Lower leg skin (tissue), 4 donors: Measurements from ENCODE around the gene NEIL3. TPM values are rescaled to one million over a fixed set of nuclear protein-coding genes. Genes with fewer than 3 reads are reported as not detected.

Experiments
- DNase-seq, 2 donors: peaks; one replicate each; pipeline ENCODE4 v3.0.0-alpha.2; 2019; ENCODE audit warnings: low spot score in 2 of 2
- H3K4me3 ChIP-seq: fragments of 200-600 bp; sonication (generic); 2 replicates; pipeline ENCODE4 v1.5.1; 2017; ENCODE audit warnings: mild to moderate bottlenecking, low read depth; ENCODE audit not compliant: poor library complexity, severe bottlenecking
- POLR2A ChIP-seq, 2 donors: fragments of 450-650 bp; IDR thresholded peaks; one replicate each; pipeline ENCODE4 v1.6.1; 2016 to 2017; ENCODE audit warnings: antibody characterized with exemption in 2 of 2, mild to moderate bottlenecking in 1 of 2, moderate library complexity in 1 of 2
- WGBS, 2 donors: methylation state at CpG; one replicate each; pipeline ENCODE4 v1.1.5; 2018; 5-methylcytosine and 5-hydroxymethylcytosine counted together
- intact Hi-C: fragments of 100-400 bp; cut with DNase I; formaldehyde crosslinking; loops from one replicate; pipeline ENCODE4 v1.15.0; 2023; ENCODE audit warnings: low total_unique reads
- total RNA-seq, 4 donors: library from RNA; depleted of rRNA; stranded (reverse); fragments of >200 nt; gene quantifications; one replicate each; pipeline ENCODE4 v1.1.0, GENCODE V29; 2016
- TF ChIP-seq, protein P1 (sequence below), 3 donors: fragments of 450-650 bp; IDR thresholded peaks; one replicate each; pipeline ENCODE4 v1.5.1; 2016; ENCODE audit warnings: antibody characterized with exemption in 3 of 3, mild to moderate bottlenecking in 3 of 3, moderate library complexity in 2 of 3

Gene NEIL3
- total RNA-seq: 1 to 10 TPM in 3 of 4 donors, under 1 TPM in 1; 0.71 to 2.1 (median 1.9) TPM

DNA sequence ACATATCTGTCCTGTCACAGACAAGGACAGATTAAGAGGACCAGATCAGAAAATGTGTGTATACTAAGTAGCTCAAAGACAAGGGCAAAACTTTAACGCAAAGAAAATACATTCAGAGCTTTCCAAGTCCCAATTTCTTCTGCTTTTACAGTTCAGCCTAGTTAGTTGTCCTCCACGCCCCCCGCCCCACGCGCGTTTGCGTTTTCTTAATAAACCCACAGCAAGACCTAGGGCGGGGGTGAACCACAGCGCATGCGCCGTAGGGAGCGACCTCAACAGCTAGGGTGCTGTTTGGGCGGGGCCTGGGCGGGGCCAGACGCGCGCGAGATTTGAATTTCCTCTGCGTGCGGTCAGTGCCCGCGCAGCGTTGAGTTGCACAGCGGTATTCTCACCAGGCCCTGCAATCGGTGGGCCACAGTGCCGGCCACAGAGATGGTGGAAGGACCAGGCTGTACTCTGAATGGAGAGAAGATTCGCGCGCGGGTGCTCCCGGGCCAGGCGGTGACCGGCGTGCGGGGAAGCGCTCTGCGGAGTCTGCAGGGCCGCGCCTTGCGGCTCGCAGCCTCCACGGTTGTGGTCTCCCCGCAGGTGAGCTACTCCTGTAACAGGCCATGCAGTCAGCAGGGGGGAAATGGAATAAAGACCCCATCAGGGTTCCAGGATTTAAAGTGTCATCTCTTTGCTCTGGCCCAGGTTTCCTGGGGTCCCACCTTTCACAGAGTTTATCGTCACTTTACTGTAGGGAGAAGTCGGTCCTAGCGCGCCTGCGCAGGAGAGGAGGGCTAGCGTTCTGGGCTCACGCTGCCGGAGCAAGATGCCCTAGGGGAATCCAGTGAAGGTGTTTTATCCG lies at the start of gene NEIL3:
Gene NEIL3, plus strand, starts transcription at position 353 of the 850 bp plus-strand sequence. Its CDS starts 80 bp downstream, at position 433.
- WGBS, 2 donors: 1% methylated on average over 40 to 50 of the region's 52 CpGs

DNA sequence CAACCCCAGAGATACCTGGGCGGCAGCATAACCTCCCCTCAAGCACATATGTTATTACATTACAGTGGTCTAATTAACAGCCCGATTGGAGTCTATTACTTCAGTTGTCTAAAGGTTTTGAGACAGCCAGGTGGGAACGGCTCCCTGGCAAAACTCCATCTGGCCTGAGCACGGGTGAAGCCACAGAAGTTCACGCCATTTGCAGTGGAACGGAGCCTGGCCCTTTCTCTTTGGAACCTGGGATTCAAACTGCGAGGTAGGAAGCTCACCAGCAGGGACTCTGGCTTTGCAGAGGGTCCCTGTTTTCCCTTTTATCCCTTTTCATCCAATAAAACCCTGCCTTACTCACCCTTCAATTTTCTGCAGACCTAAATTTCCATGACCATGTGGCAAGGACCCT lies 45.9 kb upstream of the NEIL3 start:
- no peak for DNase-seq
- no peak overlapping the region for H3K4me3 ChIP-seq
- intact Hi-C loops: no loop called here
- WGBS, 2 donors: 80 to 85% methylated on average over 7 of the region's 7 CpGs
- TF ChIP-seq POLR2A (IDR thresholded peaks at IDR 0.05): no peak
- TF ChIP-seq, protein P1, sequence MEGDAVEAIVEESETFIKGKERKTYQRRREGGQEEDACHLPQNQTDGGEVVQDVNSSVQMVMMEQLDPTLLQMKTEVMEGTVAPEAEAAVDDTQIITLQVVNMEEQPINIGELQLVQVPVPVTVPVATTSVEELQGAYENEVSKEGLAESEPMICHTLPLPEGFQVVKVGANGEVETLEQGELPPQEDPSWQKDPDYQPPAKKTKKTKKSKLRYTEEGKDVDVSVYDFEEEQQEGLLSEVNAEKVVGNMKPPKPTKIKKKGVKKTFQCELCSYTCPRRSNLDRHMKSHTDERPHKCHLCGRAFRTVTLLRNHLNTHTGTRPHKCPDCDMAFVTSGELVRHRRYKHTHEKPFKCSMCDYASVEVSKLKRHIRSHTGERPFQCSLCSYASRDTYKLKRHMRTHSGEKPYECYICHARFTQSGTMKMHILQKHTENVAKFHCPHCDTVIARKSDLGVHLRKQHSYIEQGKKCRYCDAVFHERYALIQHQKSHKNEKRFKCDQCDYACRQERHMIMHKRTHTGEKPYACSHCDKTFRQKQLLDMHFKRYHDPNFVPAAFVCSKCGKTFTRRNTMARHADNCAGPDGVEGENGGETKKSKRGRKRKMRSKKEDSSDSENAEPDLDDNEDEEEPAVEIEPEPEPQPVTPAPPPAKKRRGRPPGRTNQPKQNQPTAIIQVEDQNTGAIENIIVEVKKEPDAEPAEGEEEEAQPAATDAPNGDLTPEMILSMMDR (IDR thresholded peaks at IDR 0.05): no peak

More for the DNA sequence above, at the start of gene NEIL3:
- TF ChIP-seq, protein P1 (IDR thresholded peaks at IDR 0.05): no peak
- TF ChIP-seq POLR2A (IDR thresholded peaks at IDR 0.05): no peak
- peak within 1 kb of the TSS; percentile 57 for H3K4me3 ChIP-seq
- intact Hi-C loops: no loop called here
- DNase-seq: peak; percentile 79 to 96

- no peak for DNase-seq
- 30 to 34% methylated on average over 2 of the region's 2 CpGs for WGBS, 2 donors
- H3K4me3 ChIP-seq: no peak overlapping the region
- TF ChIP-seq, protein P1 (IDR thresholded peaks at IDR 0.05): no peak
- no peak for TF ChIP-seq POLR2A (IDR thresholded peaks at IDR 0.05)
- intact Hi-C loops: no loop called here
Measured at GRCh38 chr4:177264788-177265422, 44.8 kb upstream of the NEIL3 start.

DNA sequence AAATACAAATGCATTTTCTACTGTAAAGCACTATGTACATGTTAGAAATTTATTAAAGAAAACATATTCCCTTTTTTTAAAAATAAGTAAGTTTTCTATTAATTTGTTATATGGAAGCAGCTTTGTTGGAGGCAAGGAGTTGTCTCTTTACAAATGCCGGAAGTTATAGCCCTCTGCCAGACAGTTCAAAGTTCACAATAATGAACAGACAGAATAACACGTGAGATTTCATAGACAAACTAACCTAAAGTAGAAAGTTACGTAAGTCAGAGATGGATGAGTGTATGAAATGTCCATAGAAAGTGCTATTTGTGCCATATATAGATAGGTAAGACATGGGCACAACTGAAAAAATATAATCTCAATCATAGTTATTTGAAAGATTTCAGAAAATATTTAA lies 43.9 kb upstream of the NEIL3 start:
- DNase-seq: no peak
- no peak overlapping the region for H3K4me3 ChIP-seq
- 88 to 91% methylated on average over 3 of the region's 3 CpGs for WGBS, 2 donors
- intact Hi-C loops: no loop called here
- TF ChIP-seq, protein P1 (IDR thresholded peaks at IDR 0.05): no peak
- no peak for TF ChIP-seq POLR2A (IDR thresholded peaks at IDR 0.05)

DNA sequence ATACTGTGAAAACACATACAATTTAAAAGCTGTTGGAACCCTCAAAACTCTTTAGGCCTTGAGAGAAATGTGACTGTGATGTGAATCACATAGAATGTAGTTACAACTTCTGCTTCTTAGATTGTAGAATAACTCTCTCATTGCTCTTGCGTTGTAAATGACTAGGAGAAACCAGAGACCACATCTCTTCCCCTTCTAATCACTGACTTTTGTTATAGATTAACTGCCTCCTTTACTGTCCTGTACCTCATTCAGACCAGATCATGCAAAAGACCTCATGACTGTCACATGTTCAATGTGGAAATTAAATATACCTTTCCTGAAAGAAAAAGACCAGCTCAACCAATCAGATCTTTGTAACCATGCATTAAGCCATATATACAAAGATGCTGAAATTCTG lies 43.2 kb upstream of the NEIL3 start:
- intact Hi-C loops: no loop called here
- 86 to 93% methylated on average over 1 of the region's 1 CpG for WGBS, 2 donors
- DNase-seq: no peak
- H3K4me3 ChIP-seq: no peak overlapping the region
- TF ChIP-seq, protein P1 (IDR thresholded peaks at IDR 0.05): no peak
- TF ChIP-seq POLR2A (IDR thresholded peaks at IDR 0.05): no peak
